GM18517 (cell line): ENCODE results near the gene TRIM16.
"Not testable (repeated sequence)": the region's sequence is repeated elsewhere in the genome, so short reads cannot be mapped to it uniquely, and the experiment has no call there.

Experiments used
- ATAC-seq: cut with Tn5 transposase; IDR thresholded peaks from one replicate; pipeline ENCODE4 v1.9.1; 2021; ENCODE audit warnings: mild to moderate bottlenecking, moderate library complexity; ENCODE audit not compliant: unreplicated experiment

The TRIM16 gene

GRCh38 chr17:15619331-15620058, 64.6 kb downstream of the TRIM16 start, which contains the start of gene FBXW10B:
Gene FBXW10B, minus strand, starts transcription at chr17:15619704. Its CDS starts 192 bp downstream, at chr17:15619512.
- not testable (repeated sequence) for ATAC-seq

- ATAC-seq = not testable (repeated sequence)
These were observed 67.3 kb downstream of the TRIM16 start for GRCh38 chr17:15616828-15617227.

- ATAC-seq = not testable (repeated sequence)
These were observed 68.3 kb downstream of the TRIM16 start for GRCh38 chr17:15615850-15616249.

GRCh38 chr17:15613111-15613510, 71.0 kb downstream of the TRIM16 start:
- not testable (repeated sequence) for ATAC-seq

- not testable (repeated sequence) for ATAC-seq
These were observed 91.2 kb downstream of the TRIM16 start for GRCh38 chr17:15592960-15593359.

- ATAC-seq = not testable (repeated sequence)
These were observed 92.1 kb downstream of the TRIM16 start for GRCh38 chr17:15591986-15592385.

GRCh38 chr17:15590844-15591243, 93.3 kb downstream of the TRIM16 start:
- not testable (repeated sequence) for ATAC-seq

- not testable (repeated sequence) for ATAC-seq
These were observed 94.3 kb downstream of the TRIM16 start for GRCh38 chr17:15589544-15590536.

- not testable (repeated sequence) for ATAC-seq
These were observed 96.1 kb downstream of the TRIM16 start for GRCh38 chr17:15588017-15588416.

GRCh38 chr17:15583313-15583712, 100.8 kb downstream of the TRIM16 start:
- not testable (repeated sequence) for ATAC-seq

GRCh38 chr17:15581462-15581861, 102.6 kb downstream of the TRIM16 start:
- not testable (repeated sequence) for ATAC-seq
